Thymus (tissue), 14 donors: ENCODE results near the gene PPP1R1C. TPM values are rescaled to one million over a fixed set of nuclear protein-coding genes. Genes with fewer than 3 reads are reported as not detected.

Experiments used
- DNase-seq, 9 donors: peaks; one replicate each; pipeline ENCODE4 v3.0.0-alpha.2; 2013; ENCODE audit warnings: low spot score in 9 of 9, low read depth in 6 of 9, missing footprints in 1 of 9
- H3K27ac ChIP-seq, 2 donors: one replicate each; pipeline ENCODE4 v1.5.1; 2013; ENCODE audit warnings: control low read depth in 1 of 2, low read depth in 1 of 2, low read length in 1 of 2, mild to moderate bottlenecking in 1 of 2, moderate library complexity in 1 of 2
- H3K27me3 ChIP-seq, 2 donors: one replicate each; pipeline ENCODE4 v1.5.1; 2013; ENCODE audit warnings: low read length in 1 of 2; ENCODE audit not compliant: control insufficient read depth in 2 of 2, insufficient read depth in 1 of 2
- H3K36me3 ChIP-seq, 2 donors: one replicate each; pipeline ENCODE4 v1.5.1; 2013; ENCODE audit warnings: low read length in 1 of 2, mild to moderate bottlenecking in 1 of 2, moderate library complexity in 1 of 2; ENCODE audit not compliant: control insufficient read depth in 2 of 2, insufficient read depth in 2 of 2
- H3K4me1 ChIP-seq, 2 donors: one replicate each; pipeline ENCODE4 v1.5.1; 2013; ENCODE audit warnings: low read length in 2 of 2; ENCODE audit not compliant: control insufficient read depth in 2 of 2, insufficient read depth in 2 of 2
- H3K4me3 ChIP-seq, 2 donors: one replicate each; pipeline ENCODE4 v1.5.1; 2013; ENCODE audit warnings: low read length in 2 of 2, control low read depth in 1 of 2, mild to moderate bottlenecking in 1 of 2
- H3K9me3 ChIP-seq, 2 donors: one replicate each; pipeline ENCODE4 v1.5.1; 2013; ENCODE audit warnings: low read length in 1 of 2, mild to moderate bottlenecking in 1 of 2; ENCODE audit not compliant: control insufficient read depth in 2 of 2, insufficient read depth in 1 of 2
- WGBS: extraction: QIAGEN DNeasy Blood & Tissue Kit; methylation state at CpG from one replicate; pipeline ENCODE4 v1.1.7; 2013; 5-methylcytosine and 5-hydroxymethylcytosine counted together
- long read RNA-seq, 10 donors: transcript quantifications; one replicate each; lab custom pipeline, GENCODE V29; 2026
- polyA plus RNA-seq: library from polyadenylated mRNA; stranded (reverse); fragments of 200-250 nt; gene quantifications from one replicate; pipeline ENCODE4 v1.2.3, GENCODE V29; 2013
- total RNA-seq: library from RNA; stranded (reverse); fragments of 120-200 nt; gene quantifications from one replicate; pipeline ENCODE4 v1.2.4, GENCODE V29; 2013
- donor health status: healthy.

Gene PPP1R1C
- 35.9 TPM for total RNA-seq
- polyA plus RNA-seq: 9.0 TPM
- long read RNA-seq, donor 1, partial matches to known transcripts: 0 of 1 reads
- long read RNA-seq, donor 1, other reads (novel, unspliced or antisense): 0 of 1 reads
- long read RNA-seq, donor 2, transcript PPP1R1C-212 (5 exons, 851 nt): major isoform, 15 of 23 reads
- long read RNA-seq, donor 2, partial matches to known transcripts: 0 of 23 reads
- long read RNA-seq, donor 2, other reads (novel, unspliced or antisense): 6 of 23 reads
- long read RNA-seq, donor 3, transcript PPP1R1C-212 (5 exons, 851 nt): major isoform, 26 of 46 reads
- long read RNA-seq, donor 3, partial matches to known transcripts: 8 of 46 reads
- long read RNA-seq, donor 3, other reads (novel, unspliced or antisense): 9 of 46 reads
- long read RNA-seq, donor 4, partial matches to known transcripts: 0 of 4 reads
- long read RNA-seq, donor 4, other reads (novel, unspliced or antisense): 0 of 4 reads
- long read RNA-seq, donor 5, transcript PPP1R1C-212 (5 exons, 851 nt): major isoform, 19 of 42 reads
- long read RNA-seq, donor 5, partial matches to known transcripts: 8 of 42 reads
- long read RNA-seq, donor 5, other reads (novel, unspliced or antisense): 8 of 42 reads
- long read RNA-seq, donor 6, transcript PPP1R1C-212 (5 exons, 851 nt): major isoform, 8 of 14 reads
- long read RNA-seq, donor 6, partial matches to known transcripts: 0 of 14 reads
- long read RNA-seq, donor 6, other reads (novel, unspliced or antisense): 5 of 14 reads
- long read RNA-seq, donor 7, transcript PPP1R1C-212 (5 exons, 851 nt): major isoform, 11 of 23 reads
- long read RNA-seq, donor 7, partial matches to known transcripts: 5 of 23 reads
- long read RNA-seq, donor 7, other reads (novel, unspliced or antisense): 5 of 23 reads
- long read RNA-seq, donor 8, partial matches to known transcripts: 0 of 1 reads
- long read RNA-seq, donor 8, other reads (novel, unspliced or antisense): 0 of 1 reads
- long read RNA-seq, donor 9, transcript PPP1R1C-212 (5 exons, 851 nt): major isoform, 14 of 18 reads
- long read RNA-seq, donor 9, partial matches to known transcripts: 0 of 18 reads
- long read RNA-seq, donor 9, other reads (novel, unspliced or antisense): 0 of 18 reads
- long read RNA-seq, donor 10, transcript PPP1R1C-212 (5 exons, 851 nt): major isoform, 7 of 9 reads
- long read RNA-seq, donor 10, partial matches to known transcripts: 0 of 9 reads
- long read RNA-seq, donor 10, other reads (novel, unspliced or antisense): 0 of 9 reads

GRCh38 chr2:181985632-181986205 lies at the start of gene PPP1R1C:
PPP1R1C (plus strand) TSS chr2:181985853; CDS start chr2:181986111, 258 bp downstream.
- peaks cover 0 to 3% of the 10 kb centered on the region in 2 donors for H3K36me3 ChIP-seq
- H3K4me1 ChIP-seq: no peaks in the 10 kb centered on the region
- no peak within 1 kb of the TSS for H3K27ac ChIP-seq
- no peak within 1 kb of the TSS for H3K4me3 ChIP-seq
- no peaks in the 10 kb centered on the region for H3K9me3 ChIP-seq
- H3K27me3 ChIP-seq: no peaks in the 10 kb centered on the region
- no peak for DNase-seq
- WGBS: 97% methylated on average over 8 of the region's 8 CpGs

GRCh38 chr2:181937473-181937872 lies 48.2 kb upstream of the PPP1R1C start:
- WGBS: 52% methylated on average over 2 of the region's 2 CpGs
- Histone ChIP-seq H3K9me3 (no peaks in the 10 kb centered on the region), H3K27ac (no peak overlapping the region), H3K4me1 (no peaks in the 10 kb centered on the region), H3K27me3 (no peaks in the 10 kb centered on the region), H3K36me3 (no peaks in the 10 kb centered on the region), H3K4me3 (no peak overlapping the region)
- no peak for DNase-seq

- Histone ChIP-seq H3K4me1 (peaks cover 4 to 7% of the 10 kb centered on the region in 2 donors), H3K27ac (no peak overlapping the region), H3K36me3 (no peaks in the 10 kb centered on the region), H3K9me3 (no peaks in the 10 kb centered on the region), H3K27me3 (no peaks in the 10 kb centered on the region), H3K4me3 (no peak overlapping the region)
- over 99% methylated on average over 2 of the region's 2 CpGs for WGBS
- no peak for DNase-seq
Observed at GRCh38 chr2:181943411-181944124, 42.1 kb upstream of the PPP1R1C start.

GRCh38 chr2:181944164-181944913 lies 41.3 kb upstream of the PPP1R1C start:
- H3K4me3 ChIP-seq: no peak overlapping the region
- H3K27me3 ChIP-seq: no peaks in the 10 kb centered on the region
- peak in 1 of 9 donors; percentile 60 for DNase-seq
- no peaks in the 10 kb centered on the region for H3K36me3 ChIP-seq
- WGBS: 84% methylated on average over 5 of the region's 5 CpGs
- H3K4me1 ChIP-seq: peaks cover 4 to 7% of the 10 kb centered on the region in 2 donors
- H3K27ac ChIP-seq: peak overlapping the region in 1 of 2 donors; percentile 27
- H3K9me3 ChIP-seq: no peaks in the 10 kb centered on the region

- Histone ChIP-seq H3K36me3 (no peaks in the 10 kb centered on the region), H3K27me3 (no peaks in the 10 kb centered on the region), H3K4me3 (no peak overlapping the region), H3K27ac (no peak overlapping the region), H3K4me1 (peaks cover 4 to 7% of the 10 kb centered on the region in 2 donors), H3K9me3 (no peaks in the 10 kb centered on the region)
- WGBS: 99% methylated on average over 8 of the region's 8 CpGs
- no peak for DNase-seq
Observed at GRCh38 chr2:181944914-181945291, 40.8 kb upstream of the PPP1R1C start.

GRCh38 chr2:181946444-181947127 lies 39.1 kb upstream of the PPP1R1C start:
- Histone ChIP-seq H3K36me3 (no peaks in the 10 kb centered on the region), H3K4me1 (peaks cover 4 to 7% of the 10 kb centered on the region in 2 donors), H3K27ac (no peak overlapping the region), H3K27me3 (no peaks in the 10 kb centered on the region), H3K4me3 (no peak overlapping the region), H3K9me3 (no peaks in the 10 kb centered on the region)
- WGBS: 96% methylated on average over 1 of the region's 1 CpG
- DNase-seq: no peak

- no peaks in the 10 kb centered on the region for H3K9me3 ChIP-seq
- no peaks in the 10 kb centered on the region for H3K27me3 ChIP-seq
- H3K36me3 ChIP-seq: no peaks in the 10 kb centered on the region
- H3K4me1 ChIP-seq: peaks cover 4 to 7% of the 10 kb centered on the region in 2 donors
- no peak for DNase-seq
- H3K4me3 ChIP-seq: no peak overlapping the region
- no peak overlapping the region for H3K27ac ChIP-seq
Observed at GRCh38 chr2:181947273-181947672, 38.4 kb upstream of the PPP1R1C start.
